ENCODE data around the gene ZBED2.
"Not testable (repeated sequence)": the region's sequence is repeated elsewhere in the genome, so short reads cannot be mapped to it uniquely, and the experiment has no call there.

The ZBED2 gene

DNA sequence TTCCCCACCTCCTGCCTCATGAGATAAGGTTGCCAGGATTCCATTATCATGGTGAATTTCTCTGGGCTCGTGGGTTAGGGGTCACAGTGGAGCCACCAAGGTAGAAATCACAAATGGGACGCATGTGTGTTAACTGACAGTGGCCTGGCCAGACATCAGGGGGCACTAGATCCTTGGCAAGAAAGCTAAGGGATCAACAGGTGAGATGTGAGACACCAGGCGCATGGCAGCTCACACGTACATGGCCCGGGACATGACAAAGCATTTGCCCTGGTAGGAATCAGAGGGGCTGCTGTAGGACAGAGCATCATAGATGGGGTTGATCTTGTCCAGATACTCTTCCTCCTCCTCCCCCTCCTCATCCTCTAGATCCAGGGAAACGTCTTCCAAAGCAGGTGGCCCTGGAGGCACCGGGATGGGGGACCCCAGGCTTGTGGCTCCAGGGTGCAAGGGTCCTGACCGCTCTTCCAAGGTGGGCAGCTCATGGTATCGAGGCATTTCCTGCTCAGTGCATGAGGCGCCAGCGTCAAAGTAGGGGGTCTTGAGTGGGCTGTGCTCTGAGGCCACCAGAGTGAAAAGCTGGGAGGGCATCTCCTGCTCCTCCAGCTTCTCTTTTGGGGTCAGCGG is 24.6 kb downstream of the ZBED2 start:
- DNase-seq, result no peak

DNA sequence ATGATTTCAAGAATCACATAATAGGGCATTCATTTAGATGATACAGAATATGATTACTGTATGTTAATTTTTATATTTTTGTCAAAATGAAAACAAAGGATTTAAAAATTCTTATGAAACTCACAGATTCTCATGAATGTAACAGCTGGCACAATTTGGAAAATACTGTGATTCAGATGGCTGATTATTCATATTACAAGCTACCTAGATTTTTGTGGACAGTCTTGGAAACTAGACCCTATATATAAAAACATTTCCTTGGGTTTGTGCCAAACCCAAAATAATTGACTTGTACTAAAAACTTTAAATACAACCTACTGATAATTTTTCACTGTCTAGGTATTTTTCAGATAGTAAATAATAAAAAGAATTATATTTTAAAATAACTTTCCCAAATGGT is 26.2 kb downstream of the ZBED2 start:
- no peak for DNase-seq

DNA sequence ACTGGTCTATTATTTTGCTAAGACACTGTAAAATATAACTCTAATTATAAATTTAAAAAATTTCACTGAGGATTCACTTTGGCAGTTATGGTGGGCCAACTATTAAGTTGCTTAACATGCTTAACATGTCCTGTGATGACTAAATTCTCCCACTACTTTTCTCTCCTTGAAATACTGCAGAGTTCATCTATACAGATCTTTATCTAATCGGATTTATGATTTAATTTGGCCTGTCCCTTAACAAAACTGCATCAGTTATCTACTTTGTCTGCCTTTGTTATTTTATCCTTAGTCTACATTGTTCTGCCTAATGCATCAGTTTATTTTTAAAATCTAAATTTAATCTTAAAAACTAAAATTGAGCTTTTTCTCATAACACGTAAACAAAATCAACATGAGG is 26.8 kb downstream of the ZBED2 start:
- no peak for DNase-seq

DNA sequence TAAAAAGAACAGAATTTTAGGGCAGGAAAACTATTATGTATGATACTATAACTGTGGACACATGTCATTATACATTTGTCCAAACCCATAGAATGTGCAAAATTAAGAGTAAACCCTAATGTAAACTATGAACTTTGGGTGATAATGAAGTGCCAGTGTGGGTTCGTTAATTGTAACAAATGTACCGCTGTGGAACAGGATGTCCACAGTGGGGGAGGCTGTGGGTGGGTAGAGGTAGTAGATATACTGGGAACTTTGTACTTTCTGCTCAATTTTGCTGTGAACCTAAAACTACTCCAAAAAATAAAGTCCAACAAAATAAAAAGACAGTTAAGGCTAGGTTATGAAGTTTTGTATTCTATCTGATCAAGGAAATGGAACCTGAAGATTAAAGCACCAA is 28.3 kb downstream of the ZBED2 start:
- DNase-seq, result no peak

DNA sequence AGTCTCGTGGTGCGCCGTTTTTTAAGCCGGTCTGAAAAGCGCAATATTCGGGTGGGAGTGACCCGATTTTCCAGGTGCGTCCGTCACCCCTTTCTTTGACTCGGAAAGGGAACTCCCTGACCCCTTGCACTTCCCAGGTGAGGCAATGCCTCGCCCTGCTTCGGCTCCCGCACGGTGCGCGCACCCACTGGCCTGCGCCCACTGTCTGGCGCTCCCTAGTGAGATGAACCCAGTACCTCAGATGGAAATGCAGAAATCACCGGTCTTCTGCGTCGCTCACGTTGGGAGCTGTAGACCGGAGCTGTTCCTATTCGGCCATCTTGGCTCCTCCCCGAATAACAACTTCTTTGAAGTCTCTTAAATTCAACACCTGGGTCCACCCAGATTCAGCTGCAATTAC is 33.2 kb downstream of the ZBED2 start:
- not testable (repeated sequence) for DNase-seq

DNA sequence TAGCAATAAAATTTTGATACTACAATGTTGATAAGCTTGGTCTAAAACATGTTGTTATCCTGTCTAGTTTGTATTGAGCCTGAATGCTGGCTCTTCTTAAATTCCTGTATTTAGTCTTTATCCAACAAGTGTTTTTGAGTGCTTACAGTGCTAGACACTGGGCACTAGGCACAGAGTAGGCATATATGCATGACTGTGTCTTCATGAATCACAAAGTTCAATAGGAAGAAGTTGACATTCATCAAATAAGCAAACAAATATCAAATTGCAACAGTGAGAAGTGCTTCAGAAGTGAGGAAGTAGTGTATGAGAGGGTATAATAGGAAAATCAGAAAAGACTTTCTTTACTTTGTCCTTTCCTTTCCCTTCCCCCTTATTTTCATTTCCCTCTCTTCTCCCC is 46.4 kb downstream of the ZBED2 start:
- no peak for DNase-seq

DNA sequence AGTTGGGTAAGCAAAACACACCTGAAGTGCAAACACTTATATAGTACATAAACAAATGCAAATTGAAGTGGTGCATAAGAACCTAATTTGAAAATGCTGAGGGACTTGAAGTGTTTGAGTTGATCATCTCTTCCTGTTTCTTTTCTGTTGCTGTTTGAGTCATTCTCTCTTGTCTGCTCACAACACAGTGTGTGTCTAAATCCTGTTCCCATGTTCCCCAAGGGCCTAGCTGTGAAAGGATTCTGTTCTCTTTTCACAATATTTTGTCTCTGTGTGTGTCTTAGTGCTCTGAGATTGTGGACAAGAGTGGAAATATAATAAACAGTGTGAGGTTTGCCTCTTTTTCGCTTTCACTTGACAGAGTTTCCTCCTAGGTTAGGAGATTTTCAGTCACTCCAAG is 47.1 kb downstream of the ZBED2 start:
- DNase-seq, result peak; percentile 10 to 11

DNA sequence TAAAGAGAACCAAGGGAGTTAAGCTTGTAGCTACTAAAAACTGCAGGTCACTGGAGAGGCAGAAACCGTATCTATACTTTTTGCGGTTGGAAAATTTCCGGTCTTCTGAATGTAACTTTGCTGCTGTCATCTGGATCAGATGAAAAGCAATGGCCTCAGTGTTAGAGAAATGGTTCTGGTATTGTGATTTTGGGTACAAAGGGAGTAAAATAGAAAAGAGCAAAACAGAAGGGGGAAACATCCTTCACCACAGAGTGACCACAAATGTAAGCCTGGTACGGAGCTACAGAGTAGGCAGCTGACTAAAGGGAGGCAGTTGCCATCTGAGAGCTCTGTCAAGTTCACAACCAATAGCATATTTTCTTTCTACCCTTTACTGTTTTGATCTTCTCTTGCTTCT is 47.5 kb downstream of the ZBED2 start:
- no peak for DNase-seq

DNA sequence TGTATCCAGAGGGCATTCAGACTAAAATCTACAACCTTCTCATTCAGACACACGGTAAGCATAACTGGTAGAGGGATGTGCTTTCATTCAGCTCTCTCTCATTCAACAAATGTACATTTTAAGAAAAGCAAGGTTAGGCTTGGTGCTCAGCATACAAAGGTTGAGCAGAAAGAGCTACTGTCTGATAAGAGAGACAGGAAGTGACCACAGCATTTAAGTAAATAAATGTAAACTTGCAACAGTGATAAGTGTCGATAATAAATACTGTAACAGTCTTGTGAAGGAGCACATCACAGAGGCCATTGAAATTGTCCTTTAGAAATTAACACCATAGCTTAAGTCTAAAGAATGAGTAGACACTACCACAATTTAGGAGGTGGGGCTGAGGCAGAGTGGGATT is 49.8 kb downstream of the ZBED2 start:
- no peak for DNase-seq

Measured in inflammatory macrophage treated with lipopolysaccharide for 1 hour (primary cell).